Calu3 (cell line): ENCODE data around the gene LIN52. TPM values are rescaled to one million over a fixed set of nuclear protein-coding genes. Genes with fewer than 3 reads are reported as not detected.

Experiments used
- BruUV-seq: library from RNA; stranded (reverse); fragments of 400-500 nt; replicated peaks from 2 replicates; lab custom pipeline; 2021; lab: Mats Ljungman, UMichigan
- CTCF ChIA-PET: fragments of 300-600 bp; sonication (Branson Sonifier 250); formaldehyde crosslinking; loops from one replicate; lab custom pipeline; 2022; ENCODE audit warnings: antibody characterized with exemption; lab: Charles Lee
- DNase-seq: peaks from one replicate; pipeline ENCODE4 v3.0.0; 2022
- H3K27ac Mint-ChIP-seq: one replicate; pipeline ENCODE4 v1.8.0; 2022; ENCODE audit warnings: mixed read lengths; ENCODE audit not compliant: unreplicated experiment
- H3K27me3 Mint-ChIP-seq: one replicate; pipeline ENCODE4 v1.8.0; 2022; ENCODE audit warnings: mixed read lengths; ENCODE audit not compliant: unreplicated experiment
- H3K36me3 Mint-ChIP-seq: one replicate; pipeline ENCODE4 v1.8.0; 2022; ENCODE audit warnings: mild to moderate bottlenecking, moderate library complexity, mixed read lengths; ENCODE audit not compliant: insufficient read depth, unreplicated experiment
- H3K4me1 Mint-ChIP-seq: one replicate; pipeline ENCODE4 v1.8.0; 2022; ENCODE audit warnings: mild to moderate bottlenecking, low read depth, mixed read lengths; ENCODE audit not compliant: unreplicated experiment
- H3K4me3 Mint-ChIP-seq: one replicate; pipeline ENCODE4 v1.8.0; 2022; ENCODE audit warnings: mild to moderate bottlenecking, low read depth, moderate library complexity, mixed read lengths; ENCODE audit not compliant: unreplicated experiment
- H3K9me3 Mint-ChIP-seq: one replicate; pipeline ENCODE4 v1.8.0; 2022; ENCODE audit warnings: low read depth, mixed read lengths; ENCODE audit not compliant: unreplicated experiment
- CTCF ChIP-seq: fragments of 200-600 bp; IDR thresholded peaks from one replicate; pipeline ENCODE4 v1.8.0; 2022; ENCODE audit warnings: antibody characterized with exemption; ENCODE audit not compliant: unreplicated experiment
- intact Hi-C: fragments of 100-400 bp; cut with micrococcal nuclease; formaldehyde crosslinking; loops from one replicate; pipeline ENCODE4 v1.10.0; 2022; ENCODE audit not compliant: unreplicated experiment
- total RNA-seq: library from RNA; stranded (reverse); gene quantifications from 2 replicates; pipeline ENCODE4 v1.2.3, GENCODE V29; 2022

Gene LIN52
- total RNA-seq, 1 experiment from 2014 or later: 11.2 TPM

GRCh38 chr14:74235017-74235416, 150.3 kb downstream of the LIN52 start:
- H3K4me1 Mint-ChIP-seq: no peaks in the 10 kb centered on the region
- H3K27me3 Mint-ChIP-seq: peaks cover 70% of the 10 kb centered on the region
- DNase-seq: no peak
- intact Hi-C loops: no loop called here
- CTCF ChIA-PET: no interaction called here
- no peak overlapping the region for H3K4me3 Mint-ChIP-seq
- no peak overlapping the region for H3K27ac Mint-ChIP-seq
- no peak for TF ChIP-seq CTCF
- H3K9me3 Mint-ChIP-seq: peaks cover 2% of the 10 kb centered on the region
- no TSS peak for BruUV-seq
- H3K36me3 Mint-ChIP-seq: peaks cover 5% of the 10 kb centered on the region

GRCh38 chr14:74237441-74237840, 152.7 kb downstream of the LIN52 start:
- no peaks in the 10 kb centered on the region for H3K9me3 Mint-ChIP-seq
- CTCF ChIA-PET: no interaction called here
- intact Hi-C loops: no loop called here
- peaks cover 78% of the 10 kb centered on the region for H3K27me3 Mint-ChIP-seq
- peaks cover 5% of the 10 kb centered on the region for H3K36me3 Mint-ChIP-seq
- no peak for TF ChIP-seq CTCF
- no peak for DNase-seq
- no peaks in the 10 kb centered on the region for H3K4me1 Mint-ChIP-seq
- H3K27ac Mint-ChIP-seq: no peak overlapping the region
- no peak overlapping the region for H3K4me3 Mint-ChIP-seq
- no TSS peak for BruUV-seq

- no TSS peak for BruUV-seq
- CTCF ChIA-PET: interaction anchor here (0.5 kb wide), 1 partner anchor 298 kb away, joined by 4 read pairs; no protein-coding TSS in a partner anchor
- H3K27ac Mint-ChIP-seq: no peak within 1 kb of the TSS
- intact Hi-C loops: no loop called here
- peaks cover 5% of the 10 kb centered on the region for H3K36me3 Mint-ChIP-seq
- H3K4me3 Mint-ChIP-seq: no peak within 1 kb of the TSS
- H3K4me1 Mint-ChIP-seq: no peaks in the 10 kb centered on the region
- peaks cover 85% of the 10 kb centered on the region for H3K27me3 Mint-ChIP-seq
- TF ChIP-seq CTCF: no peak
- H3K9me3 Mint-ChIP-seq: no peaks in the 10 kb centered on the region
- DNase-seq: no peak
Measured at GRCh38 chr14:74238974-74239847, 154.5 kb downstream of the LIN52 start, which contains the start of gene VSX2. Gene VSX2 (plus strand): TSS chr14:74239449. CDS start chr14:74239562, 113 bp downstream.

- intact Hi-C loops: no loop called here
- BruUV-seq: no TSS peak
- H3K27ac Mint-ChIP-seq: no peak overlapping the region
- H3K4me3 Mint-ChIP-seq: no peak overlapping the region
- H3K9me3 Mint-ChIP-seq: no peaks in the 10 kb centered on the region
- CTCF ChIA-PET: interaction anchor here (0.5 kb wide), 1 partner anchor 297 kb away, joined by 4 read pairs; no protein-coding TSS in a partner anchor
- H3K4me1 Mint-ChIP-seq: no peaks in the 10 kb centered on the region
- no peak for TF ChIP-seq CTCF
- H3K36me3 Mint-ChIP-seq: peaks cover 5% of the 10 kb centered on the region
- no peak for DNase-seq
- peaks cover 85% of the 10 kb centered on the region for H3K27me3 Mint-ChIP-seq
Measured at GRCh38 chr14:74239848-74240793, 155.4 kb downstream of the LIN52 start.
